ENCODE measurements around the gene GOLGA2.
"Not testable (repeated sequence)": the region's sequence is repeated elsewhere in the genome, so short reads cannot be mapped to it uniquely, and the experiment has no call there.

Gene GOLGA2

DNA sequence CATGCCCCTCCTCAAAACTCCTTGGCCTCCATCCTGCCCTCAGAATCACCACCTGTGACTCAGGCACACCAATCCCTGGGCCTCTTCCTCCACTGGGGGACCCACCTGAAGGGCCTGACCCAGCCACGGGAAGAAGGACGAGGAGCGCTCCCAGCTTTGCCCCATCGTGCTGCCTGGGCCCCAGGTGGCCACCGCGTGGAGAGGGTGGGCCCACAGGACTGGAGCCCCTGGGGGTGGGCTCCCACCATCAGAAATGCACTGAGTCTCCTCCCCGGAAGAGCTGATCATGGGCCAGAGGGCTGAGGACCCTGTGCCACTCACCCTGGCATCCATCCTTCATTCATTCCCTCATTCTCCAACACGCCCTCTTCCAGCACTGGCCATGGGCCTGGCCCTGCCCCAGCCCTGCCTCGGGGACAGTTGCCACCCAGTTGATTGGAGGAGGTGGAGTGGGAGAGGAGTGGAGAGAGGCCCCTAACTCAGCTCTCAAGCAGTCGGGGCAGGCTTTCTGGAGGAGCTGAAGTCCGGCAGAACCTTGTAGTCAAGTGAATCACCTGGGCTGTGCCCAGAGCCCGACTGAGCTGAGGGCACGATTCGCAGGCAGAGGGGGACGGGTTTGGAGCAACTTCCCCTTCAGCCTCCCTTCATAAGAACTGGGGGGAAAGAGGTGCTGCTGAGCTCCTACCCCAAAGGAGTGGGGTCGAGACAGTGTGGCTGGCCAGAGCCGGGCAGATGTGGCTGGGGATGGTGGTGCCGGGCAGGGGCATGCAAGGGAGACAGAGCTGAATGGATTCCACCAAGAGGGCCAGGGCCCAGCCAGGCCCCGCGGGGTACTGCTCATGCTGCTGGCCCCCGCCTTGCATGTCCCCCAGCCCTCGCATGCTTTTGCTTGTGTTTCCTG is 43.0 kb downstream of the GOLGA2 start:
- no peaks in the 10 kb centered on the region for H3K36me3 ChIP-seq (ENCODE audit: insufficient read depth, low read length)
- H2AFZ ChIP-seq (ENCODE audit: low read length): no peak overlapping the region
- H3K79me2 ChIP-seq (ENCODE audit: insufficient read depth, low read length): no peaks in the 10 kb centered on the region
- no peak overlapping the region for H3K4me3 ChIP-seq (ENCODE audit: low read length, poor library complexity, severe bottlenecking)
- H3K9me3 ChIP-seq (ENCODE audit: insufficient read depth, low read depth, low read length): no peaks in the 10 kb centered on the region
- H3K27me3 ChIP-seq (ENCODE audit: insufficient read depth, low read length, poor library complexity, severe bottlenecking): no peaks in the 10 kb centered on the region
- H3K4me2 ChIP-seq (ENCODE audit: low read depth, low read length, poor library complexity, severe bottlenecking): no peak overlapping the region
- no peaks in the 10 kb centered on the region for H3F3A ChIP-seq (ENCODE audit: low read depth)
- H3K4me1 ChIP-seq (ENCODE audit: insufficient read depth, low read length, poor library complexity, severe bottlenecking): no peaks in the 10 kb centered on the region
- H4K20me1 ChIP-seq (ENCODE audit: insufficient read depth, low read length, poor library complexity, severe bottlenecking): no peaks in the 10 kb centered on the region
- TF ChIP-seq, protein P1, sequence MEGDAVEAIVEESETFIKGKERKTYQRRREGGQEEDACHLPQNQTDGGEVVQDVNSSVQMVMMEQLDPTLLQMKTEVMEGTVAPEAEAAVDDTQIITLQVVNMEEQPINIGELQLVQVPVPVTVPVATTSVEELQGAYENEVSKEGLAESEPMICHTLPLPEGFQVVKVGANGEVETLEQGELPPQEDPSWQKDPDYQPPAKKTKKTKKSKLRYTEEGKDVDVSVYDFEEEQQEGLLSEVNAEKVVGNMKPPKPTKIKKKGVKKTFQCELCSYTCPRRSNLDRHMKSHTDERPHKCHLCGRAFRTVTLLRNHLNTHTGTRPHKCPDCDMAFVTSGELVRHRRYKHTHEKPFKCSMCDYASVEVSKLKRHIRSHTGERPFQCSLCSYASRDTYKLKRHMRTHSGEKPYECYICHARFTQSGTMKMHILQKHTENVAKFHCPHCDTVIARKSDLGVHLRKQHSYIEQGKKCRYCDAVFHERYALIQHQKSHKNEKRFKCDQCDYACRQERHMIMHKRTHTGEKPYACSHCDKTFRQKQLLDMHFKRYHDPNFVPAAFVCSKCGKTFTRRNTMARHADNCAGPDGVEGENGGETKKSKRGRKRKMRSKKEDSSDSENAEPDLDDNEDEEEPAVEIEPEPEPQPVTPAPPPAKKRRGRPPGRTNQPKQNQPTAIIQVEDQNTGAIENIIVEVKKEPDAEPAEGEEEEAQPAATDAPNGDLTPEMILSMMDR (conservative IDR thresholded peaks at IDR 0.05; ENCODE audit: low read length): no peak
- TF ChIP-seq EZH2phosphoT487 (IDR thresholded peaks at IDR 0.05; ENCODE audit: borderline replicate concordance): no peak
- no peaks in the 10 kb centered on the region for H3K9me2 ChIP-seq (replicated peaks; ENCODE audit: low read depth, low read length)
- no peak overlapping the region for H3K9ac ChIP-seq (ENCODE audit: low read depth, low read length, poor library complexity, severe bottlenecking)

GRCh38 chr9:128231638-128232527 is 43.9 kb downstream of the GOLGA2 start:
- Histone ChIP-seq H3F3A (ENCODE audit: low read depth) (no peaks in the 10 kb centered on the region), H3K9me2 (replicated peaks; ENCODE audit: low read depth, low read length) (no peaks in the 10 kb centered on the region), H3K4me3 (ENCODE audit: low read length, poor library complexity, severe bottlenecking) (no peak overlapping the region), H4K20me1 (ENCODE audit: insufficient read depth, low read length, poor library complexity, severe bottlenecking) (no peaks in the 10 kb centered on the region), H3K4me2 (ENCODE audit: low read depth, low read length, poor library complexity, severe bottlenecking) (no peak overlapping the region), H3K36me3 (ENCODE audit: insufficient read depth, low read length) (no peaks in the 10 kb centered on the region), H3K9ac (ENCODE audit: low read depth, low read length, poor library complexity, severe bottlenecking) (no peak overlapping the region), H2AFZ (ENCODE audit: low read length) (no peak overlapping the region), H3K27me3 (ENCODE audit: insufficient read depth, low read length, poor library complexity, severe bottlenecking) (no peaks in the 10 kb centered on the region), H3K79me2 (ENCODE audit: insufficient read depth, low read length) (no peaks in the 10 kb centered on the region), H3K4me1 (ENCODE audit: insufficient read depth, low read length, poor library complexity, severe bottlenecking) (no peaks in the 10 kb centered on the region), H3K9me3 (ENCODE audit: insufficient read depth, low read depth, low read length) (no peaks in the 10 kb centered on the region)
- TF ChIP-seq, protein P1 (conservative IDR thresholded peaks at IDR 0.05; ENCODE audit: low read length): no peak
- TF ChIP-seq EZH2phosphoT487 (IDR thresholded peaks at IDR 0.05; ENCODE audit: borderline replicate concordance): no peak

DNA sequence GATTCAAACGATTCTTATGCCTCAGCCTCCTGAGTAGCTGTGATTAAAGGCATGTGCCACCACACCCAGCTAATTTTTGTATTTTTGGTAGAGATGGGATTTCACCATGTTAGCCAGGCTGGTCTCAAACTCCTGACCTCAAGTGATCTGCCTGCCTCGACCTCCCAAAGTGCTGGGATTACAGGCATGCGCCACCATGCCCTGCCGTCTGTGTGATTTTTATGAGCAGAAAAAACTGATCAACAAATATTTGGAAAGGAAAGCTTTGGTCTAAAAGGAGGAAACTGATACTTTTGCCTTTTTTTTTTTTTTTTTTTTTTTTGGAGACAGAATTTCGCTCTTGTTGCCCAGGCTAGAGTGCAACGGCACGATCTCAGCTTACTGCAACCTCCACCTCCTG is 44.9 kb downstream of the GOLGA2 start:
- H3K9me2 ChIP-seq (replicated peaks; ENCODE audit: low read depth, low read length); H3K36me3 ChIP-seq (ENCODE audit: insufficient read depth, low read length); H2AFZ ChIP-seq (ENCODE audit: low read length); H3K27me3 ChIP-seq (ENCODE audit: insufficient read depth, low read length, poor library complexity, severe bottlenecking); H3K4me1 ChIP-seq (ENCODE audit: insufficient read depth, low read length, poor library complexity, severe bottlenecking); H3K4me2 ChIP-seq (ENCODE audit: low read depth, low read length, poor library complexity, severe bottlenecking); H3K9ac ChIP-seq (ENCODE audit: low read depth, low read length, poor library complexity, severe bottlenecking); H3K79me2 ChIP-seq (ENCODE audit: insufficient read depth, low read length); H3K4me3 ChIP-seq (ENCODE audit: low read length, poor library complexity, severe bottlenecking); H4K20me1 ChIP-seq (ENCODE audit: insufficient read depth, low read length, poor library complexity, severe bottlenecking); H3K9me3 ChIP-seq (ENCODE audit: insufficient read depth, low read depth, low read length); H3F3A ChIP-seq (ENCODE audit: low read depth): not testable (repeated sequence)
